ENCODE results near the gene TWIST1.

- TF ChIP-seq CTCF (IDR thresholded peaks at IDR 0.05) (no peak), POLR2A (IDR thresholded peaks at IDR 0.05) (no peak), EP300 (IDR thresholded peaks at IDR 0.05) (no peak)
Measured at GRCh38 chr7:19106241-19107080, 11.0 kb downstream of the TWIST1 start.

Data from tibial nerve (tissue), 4 donors.